Brain microvascular endothelial cell (primary cell): ENCODE data around the gene IQCB1.
A peak's percentile ranks its signal among the peaks of the same experiment; 100 is the strongest.
"Not testable (repeated sequence)": the region's sequence is repeated elsewhere in the genome, so short reads cannot be mapped to it uniquely, and the experiment has no call there.

Experiments used
- DNase-seq: peaks from one replicate; pipeline ENCODE4 v3.0.0-alpha.2; 2020
- H3K27ac ChIP-seq: fragments of 250-450 bp; sonication (Bioruptor Pico); 2 replicates; pipeline ENCODE4 v1.5.1; 2020; ENCODE audit warnings: mild to moderate bottlenecking, moderate library complexity
- H3K27me3 ChIP-seq: fragments of 250-450 bp; sonication (Bioruptor Pico); replicated peaks from 2 replicates; pipeline ENCODE4 v1.5.1; 2020; ENCODE audit warnings: mild to moderate bottlenecking
- H3K36me3 ChIP-seq: fragments of 250-450 bp; sonication (Bioruptor Pico); replicated peaks from 2 replicates; pipeline ENCODE4 v1.5.1; 2020; ENCODE audit warnings: mild to moderate bottlenecking
- H3K4me3 ChIP-seq: 2 replicates; pipeline ENCODE4 v1.5.1; 2011; ENCODE audit warnings: low read depth, mild to moderate bottlenecking, control low read depth, low read length, moderate library complexity
- CTCF ChIP-seq: IDR thresholded peaks from 2 replicates; pipeline ENCODE4 v1.5.1; 2011; ENCODE audit warnings: low read depth, mild to moderate bottlenecking, moderate library complexity, low read length, control low read depth, inconsistent platforms; ENCODE audit errors: missing control alignments
- in situ Hi-C: cut with HindIII; loops from 2 replicates; pipeline ENCODE4 v1.10.0; 2017; ENCODE audit warnings: low sequenced_read_pairs, low pct_ligation_motif_present

The IQCB1 gene

GRCh38 chr3:121749276-121750086, 85.4 kb downstream of the IQCB1 start, which contains the start of gene GOLGB1:
TSS of gene GOLGB1 (minus strand) at chr3:121749741. CDS start at chr3:121730971, 18,770 bp downstream.
- H3K4me3 ChIP-seq: peak within 1 kb of the TSS; percentile 95
- in situ Hi-C loops: no loop called here
- no peaks in the 10 kb centered on the region for H3K27me3 ChIP-seq
- peak within 1 kb of the TSS; percentile 96 for H3K27ac ChIP-seq
- DNase-seq: peak; percentile 100
- no peak for TF ChIP-seq CTCF
- no peaks in the 10 kb centered on the region for H3K36me3 ChIP-seq

GRCh38 chr3:121748680-121749275, 86.1 kb downstream of the IQCB1 start:
- DNase-seq: peak; percentile 6
- H3K27ac ChIP-seq: peak overlapping the region; percentile 96
- in situ Hi-C loops: no loop called here
- peak overlapping the region; percentile 95 for H3K4me3 ChIP-seq
- TF ChIP-seq CTCF: no peak
- no peaks in the 10 kb centered on the region for H3K36me3 ChIP-seq
- no peaks in the 10 kb centered on the region for H3K27me3 ChIP-seq

GRCh38 chr3:121747976-121748375, 86.9 kb downstream of the IQCB1 start:
- in situ Hi-C loops: no loop called here
- no peak overlapping the region for H3K27ac ChIP-seq

GRCh38 chr3:121743106-121743505, 91.8 kb downstream of the IQCB1 start:
- H3K27me3 ChIP-seq, DNase-seq, in situ Hi-C loops, H3K4me3 ChIP-seq, H3K36me3 ChIP-seq, H3K27ac ChIP-seq: not testable (repeated sequence)

More at GRCh38 chr3:121747976-121748375, 86.9 kb downstream of the IQCB1 start:
- DNase-seq: no peak
- H3K27me3 ChIP-seq: no peaks in the 10 kb centered on the region
- H3K36me3 ChIP-seq: no peaks in the 10 kb centered on the region
- peak overlapping the region; percentile 95 for H3K4me3 ChIP-seq
- no peak for TF ChIP-seq CTCF

- no peak for TF ChIP-seq CTCF
Measured at GRCh38 chr3:121740896-121741295, 94.0 kb downstream of the IQCB1 start.

GRCh38 chr3:121739902-121740301, 95.0 kb downstream of the IQCB1 start:
- in situ Hi-C loops: no loop called here
- Histone ChIP-seq H3K36me3 (no peaks in the 10 kb centered on the region), H3K27me3 (no peaks in the 10 kb centered on the region), H3K4me3 (no peak overlapping the region), H3K27ac (no peak overlapping the region)
- no peak for TF ChIP-seq CTCF
- no peak for DNase-seq

More at GRCh38 chr3:121740896-121741295, 94.0 kb downstream of the IQCB1 start:
- Histone ChIP-seq H3K27ac (no peak overlapping the region), H3K36me3 (no peaks in the 10 kb centered on the region), H3K27me3 (no peaks in the 10 kb centered on the region), H3K4me3 (no peak overlapping the region)
- in situ Hi-C loops: no loop called here
- DNase-seq: no peak
